IMR-90 (cell line): ENCODE results near the gene VLDLR. TPM values are rescaled to one million over a fixed set of nuclear protein-coding genes. Genes with fewer than 3 reads are reported as not detected.

Experiments used
- ATAC-seq: fragments of 200-7000 bp; cut with Tn5 transposase; 2 replicates; pipeline ENCODE4 v1.9.1; 2020; ENCODE audit warnings: low read depth, mild to moderate bottlenecking, moderate library complexity
- BruUV-seq: library from RNA; stranded (reverse); fragments of 400-500 nt; replicated peaks from 2 replicates; lab custom pipeline; 2021; lab: Mats Ljungman, UMichigan
- CTCF ChIA-PET: fragments of 300-600 bp; formaldehyde crosslinking; extraction: SDS; loops from one replicate; lab custom pipeline; 2021; ENCODE audit warnings: antibody characterized with exemption; lab: Yijun Ruan, JAX
- POLR2A ChIA-PET: fragments of 300-600 bp; sonication (Branson Sonifier 250); formaldehyde crosslinking; loops from one replicate; lab custom pipeline; 2022; ENCODE audit warnings: antibody characterized with exemption; ENCODE audit not compliant: unreplicated experiment; lab: Charles Lee
- DNase-seq: peaks from one replicate; pipeline ENCODE4 v3.0.0; 2013
- H2AFZ ChIP-seq: replicated peaks from 2 replicates; pipeline ENCODE3; 2013; ENCODE audit warnings: low read length, mild to moderate bottlenecking; ENCODE audit not compliant: poor library complexity
- H2AK5ac ChIP-seq: 2 replicates; pipeline ENCODE4 v1.6.1; 2013; ENCODE audit warnings: low read depth, low read length, inconsistent platforms
- H2AK9ac ChIP-seq: replicated peaks from 2 replicates; pipeline ENCODE3; 2013; ENCODE audit warnings: mild to moderate bottlenecking, low read depth, low read length, moderate library complexity; ENCODE audit not compliant: poor library complexity
- H2BK120ac ChIP-seq: 2 replicates; pipeline ENCODE4 v1.6.1; 2013; ENCODE audit warnings: low read depth, low read length, inconsistent platforms
- H2BK15ac ChIP-seq: 3 replicates; pipeline ENCODE4 v1.6.1; 2013; ENCODE audit warnings: low read depth, low read length, inconsistent platforms
- H2BK20ac ChIP-seq: 2 replicates; pipeline ENCODE4 v1.6.1; 2013; ENCODE audit warnings: low read depth, mild to moderate bottlenecking, inconsistent platforms, low read length, moderate library complexity
- H2BK5ac ChIP-seq: 2 replicates; pipeline ENCODE4 v1.6.1; 2013; ENCODE audit warnings: mild to moderate bottlenecking, low read depth, low read length, inconsistent platforms; ENCODE audit not compliant: poor library complexity, severe bottlenecking
- H3K14ac ChIP-seq: replicated peaks from 2 replicates; pipeline ENCODE4 v1.6.1; 2013; ENCODE audit warnings: low read depth, low read length, inconsistent platforms
- H3K18ac ChIP-seq: 2 replicates; pipeline ENCODE4 v1.6.1; 2013; ENCODE audit warnings: low read depth, low read length, control low read depth
- H3K23ac ChIP-seq: 2 replicates; pipeline ENCODE4 v1.6.1; 2013; ENCODE audit warnings: low read depth, low read length, inconsistent platforms
- H3K27ac ChIP-seq: 2 replicates; pipeline ENCODE4 v1.5.1; 2013; ENCODE audit warnings: mild to moderate bottlenecking, control low read depth, low read length; ENCODE audit not compliant: insufficient read depth
- H3K27me3 ChIP-seq: 2 replicates; pipeline ENCODE4 v1.6.1; 2013; ENCODE audit warnings: low read length; ENCODE audit not compliant: control insufficient read depth, insufficient read depth
- H3K36me3 ChIP-seq: 2 replicates; pipeline ENCODE4 v1.6.1; 2013; ENCODE audit warnings: low read length, mixed read lengths; ENCODE audit not compliant: control insufficient read depth, insufficient read depth
- H3K4ac ChIP-seq: 2 replicates; pipeline ENCODE4 v1.6.1; 2013; ENCODE audit warnings: low read depth, low read length, inconsistent platforms
- H3K4me1 ChIP-seq: 2 replicates; pipeline ENCODE4 v1.6.1; 2013; ENCODE audit warnings: low read length, mixed read lengths; ENCODE audit not compliant: control insufficient read depth, insufficient read depth
- H3K4me2 ChIP-seq: 2 replicates; pipeline ENCODE4 v1.6.1; 2013; ENCODE audit warnings: low read depth, mild to moderate bottlenecking, control low read depth, low read length, moderate library complexity
- H3K4me3 ChIP-seq: 2 replicates; pipeline ENCODE4 v1.5.1; 2013; ENCODE audit warnings: low read depth, mild to moderate bottlenecking, control low read depth, low read length, moderate library complexity; ENCODE audit not compliant: insufficient read depth
- H3K56ac ChIP-seq: 2 replicates; pipeline ENCODE4 v1.6.1; 2013; ENCODE audit warnings: low read length, inconsistent platforms; ENCODE audit not compliant: insufficient read depth; ENCODE audit errors: extremely low read depth
- H3K79me1 ChIP-seq, 2 experiments: 2 replicates each; pipeline ENCODE4 v1.6.1; 2013; ENCODE audit warnings: low read length in 2 of 2, inconsistent platforms in 1 of 2, low read depth in 1 of 2
- H3K9ac ChIP-seq: 2 replicates; pipeline ENCODE4 v1.6.1; 2013; ENCODE audit warnings: low read depth, low read length, control low read depth
- H3K9me1 ChIP-seq: 2 replicates; pipeline ENCODE4 v1.6.1; 2013; ENCODE audit warnings: low read length, inconsistent platforms; ENCODE audit not compliant: insufficient read depth
- H3K9me3 ChIP-seq: 2 replicates; pipeline ENCODE4 v1.6.1; 2013; ENCODE audit warnings: low read length; ENCODE audit not compliant: control insufficient read depth, insufficient read depth
- H4K20me1 ChIP-seq: 2 replicates; pipeline ENCODE4 v1.6.1; 2013; ENCODE audit warnings: low read length, inconsistent platforms; ENCODE audit not compliant: insufficient read depth
- H4K5ac ChIP-seq: 2 replicates; pipeline ENCODE4 v1.6.1; 2013; ENCODE audit warnings: mild to moderate bottlenecking, low read depth, low read length, control low read depth
- H4K8ac ChIP-seq, 2 experiments: 2 replicates each; pipeline ENCODE4 v1.6.1; 2013; ENCODE audit warnings: low read depth in 2 of 2, low read length in 2 of 2, control low read depth in 1 of 2, inconsistent platforms in 1 of 2
- H4K91ac ChIP-seq: 2 replicates; pipeline ENCODE4 v1.6.1; 2013; ENCODE audit warnings: low read depth, low read length, inconsistent platforms; ENCODE audit not compliant: insufficient read depth
- BHLHE40 ChIP-seq: fragments of 150-350 bp; IDR thresholded peaks from 2 replicates; pipeline ENCODE4 v1.6.1; 2016; ENCODE audit warnings: mild to moderate bottlenecking, low read depth, low read length
- CEBPB ChIP-seq: IDR thresholded peaks from 2 replicates; pipeline ENCODE4 v1.6.1; 2012; ENCODE audit warnings: low read depth, low read length, improper control_type of control experiment
- CTCF ChIP-seq: conservative IDR thresholded peaks from 2 replicates; pipeline ENCODE4 v1.5.1; 2012; ENCODE audit warnings: mild to moderate bottlenecking, low read depth, low read length, improper control_type of control experiment
- MAFK ChIP-seq: IDR thresholded peaks from 2 replicates; pipeline ENCODE4 v1.6.1; 2012; ENCODE audit warnings: low read depth, low read length, improper control_type of control experiment
- MXI1 ChIP-seq: IDR thresholded peaks from 2 replicates; pipeline ENCODE4 v1.6.1; 2012; ENCODE audit warnings: low read depth, mild to moderate bottlenecking, low read length, moderate library complexity, borderline replicate concordance
- RAD21 ChIP-seq: IDR thresholded peaks from 2 replicates; pipeline ENCODE4 v1.6.1; 2012; ENCODE audit warnings: low read length, improper control_type of control experiment
- RCOR1 ChIP-seq: IDR thresholded peaks from 2 replicates; pipeline ENCODE4 v1.6.1; 2012; ENCODE audit warnings: mild to moderate bottlenecking, low read length, improper control_type of control experiment; ENCODE audit not compliant: insufficient replicate concordance
- WGBS, 2 experiments: methylation state at CpG; one replicate each; pipeline versions ENCODE4 v1.1.5 to v1.1.7; 2013; ENCODE audit warnings: missing lambda C conversion rate in 2 of 2; ENCODE audit not compliant: insufficient read length in 1 of 2; ENCODE audit errors: extremely low coverage in 2 of 2; 5-methylcytosine and 5-hydroxymethylcytosine counted together
- dilution Hi-C: fragments of 300-500 bp; cut with HindIII; formaldehyde crosslinking; loops from one replicate; pipeline ENCODE4 v1.14.3; 2018; ENCODE audit warnings: low sequenced_read_pairs; ENCODE audit not compliant: unreplicated experiment
- in situ Hi-C: fragments of 300-500 bp; cut with MboI; formaldehyde crosslinking; loops from 3 replicates; pipeline ENCODE4 v1.14.3; 2019; ENCODE audit warnings: low sequenced_read_pairs, inconsistent platforms, mixed read lengths
- intact Hi-C: fragments of 100-400 bp; cut with micrococcal nuclease; formaldehyde crosslinking; loops from 2 replicates; pipeline ENCODE4 v1.10.0; 2022
- polyA plus RNA-seq, 3 experiments: library from polyadenylated mRNA; depleted of rRNA; stranded (reverse); fragments of >200 nt; gene quantifications; 2 replicates each; pipeline ENCODE4 v1.2.3, GENCODE V29; 2012; ENCODE audit warnings: low replicate concordance in 1 of 3
- total RNA-seq: library from RNA; depleted of rRNA; stranded (reverse); fragments of >200 nt; gene quantifications from 2 replicates; pipeline ENCODE4 v1.2.3, GENCODE V29; 2012

Gene VLDLR
- total and polyA plus RNA-seq, 2 of the 4 experiments (the other 2 are of a cell fraction) = 9.0 to 10.2 TPM

GRCh38 chr9:2639786-2640185 lies 18.2 kb downstream of the VLDLR start:
- dilution Hi-C loops = no loop called here
- in situ Hi-C loops = no loop called here
- Histone ChIP-seq H2AFZ (no peak overlapping the region), H3K18ac (no peak overlapping the region), H3K27me3 (no peaks in the 10 kb centered on the region), H2AK5ac (no peak overlapping the region), H3K9me1 (0 out of 2 replicates have a peak, but pooled peaks cover 2% of the 10 kb centered on the region), H2BK15ac (no peak overlapping the region), H3K9ac (no peak overlapping the region), H3K9me3 (no peaks in the 10 kb centered on the region), H3K79me1 (peaks cover 0 to 13% of the 10 kb centered on the region in 2 experiments; a peak in 2 of 4 replicates), H3K4me2 (no peak overlapping the region), H2BK5ac (no peak overlapping the region), H3K56ac (no peak overlapping the region), H2AK9ac (no peak overlapping the region), H4K8ac (no peak overlapping the region), H2BK120ac (no peak overlapping the region), H4K20me1 (no peaks in the 10 kb centered on the region), H3K27ac (no peak overlapping the region), H4K91ac (no peak overlapping the region), H4K5ac (no peak overlapping the region), H3K36me3 (peaks cover 36% of the 10 kb centered on the region), H3K4me3 (no peak overlapping the region), H3K4me1 (no peaks in the 10 kb centered on the region), H2BK20ac (no peak overlapping the region), H3K14ac (no peak overlapping the region), H3K4ac (no peak overlapping the region), H3K23ac (no peak overlapping the region)
- intact Hi-C loops = no loop called here
- ATAC-seq (no peak), DNase-seq (no peak)
- BruUV-seq = no TSS peak
- no peak for TF ChIP-seq CTCF
- no peak for TF ChIP-seq MAFK
- TF ChIP-seq CEBPB = no peak
- TF ChIP-seq RAD21 = no peak
- no peak for TF ChIP-seq BHLHE40
- TF ChIP-seq RCOR1 = no peak
- TF ChIP-seq MXI1 = no peak
- ChIA-PET CTCF (no interaction called here), POLR2A (no interaction called here)
- 20% methylated on average over 1 of the region's 7 CpGs; no CpG with 5 or more reads in 1 of the 2 experiments for WGBS, 2 experiments
